ENCODE measurements around the gene G6PC3. TPM values are rescaled to one million over a fixed set of nuclear protein-coding genes. Genes with fewer than 3 reads are reported as not detected.
"Not testable (repeated sequence)": the region's sequence is repeated elsewhere in the genome, so short reads cannot be mapped to it uniquely, and the experiment has no call there.

Gene G6PC3
- total RNA-seq, 1 donor from 2014 or later, result 51.2 TPM

DNA sequence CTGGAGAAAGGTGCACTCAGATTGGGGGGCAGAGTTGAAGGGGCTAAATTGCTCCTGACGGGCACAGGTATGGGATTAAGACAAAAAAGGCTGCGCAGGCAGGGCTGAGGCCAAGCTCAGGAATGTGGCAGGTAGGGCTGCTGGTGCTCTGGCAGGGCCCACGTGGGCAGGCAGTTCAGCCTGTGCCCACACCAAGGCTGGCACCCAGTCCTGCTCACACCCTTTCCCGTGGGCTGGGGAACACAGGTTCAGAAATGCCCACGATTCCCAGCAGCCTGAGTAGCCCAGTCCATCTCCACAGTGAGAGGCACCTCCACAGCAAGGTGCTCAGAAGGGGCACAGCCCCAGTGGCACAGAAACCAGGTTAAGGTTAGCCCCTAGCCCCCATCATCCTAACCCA is 48.5 kb downstream of the G6PC3 start:
- no peaks in the 10 kb centered on the region for H3K36me3 Mint-ChIP-seq (ENCODE audit: unreplicated experiment)
- peak overlapping the region; percentile 97 for H3K4me3 Mint-ChIP-seq (ENCODE audit: unreplicated experiment)
- no peak for TF ChIP-seq CTCF (IDR thresholded peaks at IDR 0.05; ENCODE audit: partially characterized antibody, unreplicated experiment)
- H3K9me3 Mint-ChIP-seq (ENCODE audit: unreplicated experiment), result peaks cover 15% of the 10 kb centered on the region
- peaks cover 12% of the 10 kb centered on the region for H3K27me3 Mint-ChIP-seq (ENCODE audit: unreplicated experiment)
- no peak for DNase-seq
- peaks cover 67% of the 10 kb centered on the region for H3K4me1 Mint-ChIP-seq (ENCODE audit: low read depth, unreplicated experiment)
- no peak overlapping the region for H3K27ac Mint-ChIP-seq (ENCODE audit: unreplicated experiment)

- no peak for TF ChIP-seq CTCF (IDR thresholded peaks at IDR 0.05; ENCODE audit: partially characterized antibody, unreplicated experiment)
- no peak for DNase-seq
- Mint-ChIP-seq H3K27me3 (ENCODE audit: unreplicated experiment) (peaks cover 12% of the 10 kb centered on the region), H3K27ac (ENCODE audit: unreplicated experiment) (peak overlapping the region; percentile 80), H3K4me1 (ENCODE audit: low read depth, unreplicated experiment) (peaks cover 66% of the 10 kb centered on the region), H3K4me3 (ENCODE audit: unreplicated experiment) (peak overlapping the region; percentile 97), H3K9me3 (ENCODE audit: unreplicated experiment) (peaks cover 15% of the 10 kb centered on the region), H3K36me3 (ENCODE audit: unreplicated experiment) (no peaks in the 10 kb centered on the region)
Observed at GRCh38 chr17:44119798-44120197, 49.3 kb downstream of the G6PC3 start.

DNA sequence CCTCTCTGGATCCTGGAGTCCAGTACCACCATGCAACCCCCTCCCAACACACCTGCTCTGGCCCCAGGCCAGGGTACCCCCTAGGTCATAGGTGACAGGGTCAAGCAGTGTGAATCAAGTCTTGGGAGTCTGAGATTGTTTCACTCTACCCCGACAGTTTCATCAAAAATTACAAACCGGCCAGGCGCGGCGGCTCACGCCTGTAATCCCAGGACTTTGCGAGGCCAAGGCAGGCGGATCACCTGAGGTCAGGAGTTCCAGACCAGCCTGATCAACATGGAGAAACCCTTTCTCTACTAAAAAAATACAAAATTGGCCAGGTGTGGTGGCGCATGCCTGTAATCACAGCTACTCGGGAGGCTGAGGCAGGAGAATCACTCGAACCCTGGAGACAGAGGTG is 49.7 kb downstream of the G6PC3 start:
- peak overlapping the region; percentile 96 for H3K27ac Mint-ChIP-seq (ENCODE audit: unreplicated experiment)
- peaks cover 15% of the 10 kb centered on the region for H3K9me3 Mint-ChIP-seq (ENCODE audit: unreplicated experiment)
- peaks cover 63% of the 10 kb centered on the region for H3K4me1 Mint-ChIP-seq (ENCODE audit: low read depth, unreplicated experiment)
- H3K36me3 Mint-ChIP-seq (ENCODE audit: unreplicated experiment); DNase-seq: not testable (repeated sequence)
- H3K4me3 Mint-ChIP-seq (ENCODE audit: unreplicated experiment), result peak overlapping the region; percentile 97
- H3K27me3 Mint-ChIP-seq (ENCODE audit: unreplicated experiment), result peaks cover 12% of the 10 kb centered on the region

- H3K4me3 Mint-ChIP-seq (ENCODE audit: unreplicated experiment), result peak overlapping the region; percentile 97
- H3K27ac Mint-ChIP-seq (ENCODE audit: unreplicated experiment), result peak overlapping the region; percentile 96
- no peak for TF ChIP-seq CTCF (IDR thresholded peaks at IDR 0.05; ENCODE audit: partially characterized antibody, unreplicated experiment)
- H3K4me1 Mint-ChIP-seq (ENCODE audit: low read depth, unreplicated experiment), result peaks cover 55% of the 10 kb centered on the region
- peaks cover 12% of the 10 kb centered on the region for H3K27me3 Mint-ChIP-seq (ENCODE audit: unreplicated experiment)
- H3K9me3 Mint-ChIP-seq (ENCODE audit: unreplicated experiment), result peaks cover 15% of the 10 kb centered on the region
- no peak for DNase-seq
- no peaks in the 10 kb centered on the region for H3K36me3 Mint-ChIP-seq (ENCODE audit: unreplicated experiment)
Observed at GRCh38 chr17:44120851-44121605, 50.5 kb downstream of the G6PC3 start.

GRCh38 chr17:44121997-44122815 is 51.7 kb downstream of the G6PC3 start:
- Mint-ChIP-seq H3K27ac (ENCODE audit: unreplicated experiment) (peak overlapping the region; percentile 96), H3K36me3 (ENCODE audit: unreplicated experiment) (no peaks in the 10 kb centered on the region), H3K9me3 (ENCODE audit: unreplicated experiment) (peaks cover 13% of the 10 kb centered on the region), H3K4me3 (ENCODE audit: unreplicated experiment) (peak overlapping the region; percentile 97), H3K27me3 (ENCODE audit: unreplicated experiment) (peaks cover 6% of the 10 kb centered on the region), H3K4me1 (ENCODE audit: low read depth, unreplicated experiment) (peaks cover 44% of the 10 kb centered on the region)
- DNase-seq, result no peak
- TF ChIP-seq CTCF (IDR thresholded peaks at IDR 0.05; ENCODE audit: partially characterized antibody, unreplicated experiment), result no peak
